Neuron (in vitro differentiated cells): Measurements from ENCODE around the gene RPP25L.

ENCODE experiments used
- H2AFZ ChIP-seq: one replicate; pipeline ENCODE4 v1.6.1; 2013; ENCODE audit warnings: low read depth, mild to moderate bottlenecking, inconsistent platforms, low read length, moderate library complexity
- H3K27me3 ChIP-seq: one replicate; pipeline ENCODE4 v1.6.1; 2013; ENCODE audit warnings: low read length; ENCODE audit not compliant: insufficient read depth
- H3K36me3 ChIP-seq: one replicate; pipeline ENCODE4 v1.6.1; 2013; ENCODE audit warnings: low read length; ENCODE audit not compliant: insufficient read depth
- H3K4me1 ChIP-seq: one replicate; pipeline ENCODE4 v1.6.1; 2013; ENCODE audit warnings: low read length; ENCODE audit not compliant: insufficient read depth
- H3K4me3 ChIP-seq: 2 replicates; pipeline ENCODE4 v1.5.1; 2013; ENCODE audit warnings: mild to moderate bottlenecking, low read length, moderate library complexity
- H3K9me3 ChIP-seq: one replicate; pipeline ENCODE4 v1.6.1; 2013; ENCODE audit warnings: low read length

RPP25L gene

DNA sequence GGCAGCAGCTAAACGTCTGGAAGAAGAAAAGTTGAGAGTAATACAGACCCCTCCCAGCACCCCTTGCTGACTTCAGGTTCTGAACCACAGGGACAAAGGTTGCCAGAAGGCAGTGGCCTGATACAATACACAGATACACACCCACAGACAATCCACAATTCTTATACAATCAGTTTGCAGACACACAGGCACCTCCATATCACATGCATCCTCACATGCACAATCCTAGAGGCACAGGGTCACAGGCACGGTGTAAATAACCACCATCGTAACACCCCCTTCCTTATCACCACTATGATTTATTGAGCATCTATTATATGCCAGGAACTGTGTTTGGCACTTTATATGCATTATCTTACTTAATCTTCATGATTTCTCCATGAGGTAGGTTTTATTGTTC, 30.6 kb downstream of the RPP25L start:
- peaks cover 84% of the 10 kb centered on the region for H3K4me1 ChIP-seq
- H3K27me3 ChIP-seq: no peaks in the 10 kb centered on the region
- H3K9me3 ChIP-seq: no peaks in the 10 kb centered on the region

DNA sequence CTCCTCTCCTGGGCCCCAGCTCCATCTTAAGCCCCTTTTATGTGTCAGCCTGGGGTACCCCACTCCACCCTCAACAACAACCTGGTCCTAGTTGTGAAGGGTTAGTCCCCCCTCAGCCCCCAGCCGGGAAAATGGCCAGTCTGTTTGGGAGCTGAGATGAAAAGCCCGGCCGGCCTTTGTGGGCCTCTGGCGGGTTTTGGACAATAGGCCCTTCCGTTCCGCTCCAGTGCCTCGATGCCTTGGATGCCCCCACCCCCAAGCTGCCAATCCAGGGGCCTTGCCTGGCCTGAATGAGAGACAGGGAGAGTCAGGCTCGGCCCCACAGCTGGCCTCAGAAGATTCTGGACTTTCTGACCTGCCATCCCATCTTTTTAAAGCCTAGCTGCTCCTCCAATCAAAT, 31.5 kb downstream of the RPP25L start:
- no peak overlapping the region for H2AFZ ChIP-seq
- H3K36me3 ChIP-seq: peaks cover 6% of the 10 kb centered on the region
- no peaks in the 10 kb centered on the region for H3K9me3 ChIP-seq
- H3K4me3 ChIP-seq: no peak overlapping the region
- no peaks in the 10 kb centered on the region for H3K27me3 ChIP-seq
- peaks cover 83% of the 10 kb centered on the region for H3K4me1 ChIP-seq

More for the DNA sequence above, 30.6 kb downstream of the RPP25L start:
- H2AFZ ChIP-seq: no peak overlapping the region
- H3K36me3 ChIP-seq: peaks cover 3% of the 10 kb centered on the region
- no peak overlapping the region for H3K4me3 ChIP-seq

DNA sequence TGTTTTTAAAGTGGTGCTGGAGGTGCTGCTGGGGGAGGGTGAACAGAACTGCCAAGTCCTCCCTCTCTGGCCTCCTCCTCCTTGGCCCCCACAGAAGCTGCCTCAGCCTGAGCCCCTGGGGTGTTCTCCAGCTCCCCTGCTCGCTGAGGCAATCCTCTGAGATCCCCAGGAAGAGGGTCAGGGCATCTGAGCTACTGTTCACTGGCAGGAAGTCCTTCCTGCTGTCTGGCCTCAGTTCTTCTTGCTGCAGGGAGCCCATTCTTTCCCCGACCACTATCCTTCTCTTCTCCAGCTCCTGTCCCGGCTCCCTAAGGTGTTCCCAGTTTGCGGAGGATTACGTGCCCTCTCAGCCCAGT, 32.1 kb downstream of the RPP25L start:
- Histone ChIP-seq H2AFZ (no peak overlapping the region), H3K27me3 (no peaks in the 10 kb centered on the region), H3K4me3 (peak overlapping the region; percentile 9), H3K4me1 (peaks cover 85% of the 10 kb centered on the region), H3K36me3 (peaks cover 7% of the 10 kb centered on the region), H3K9me3 (no peaks in the 10 kb centered on the region)

GRCh38 chr9:34579104-34579807, 32.6 kb downstream of the RPP25L start:
- Histone ChIP-seq H3K4me1 (peaks cover 85% of the 10 kb centered on the region), H3K9me3 (no peaks in the 10 kb centered on the region), H2AFZ (no peak overlapping the region), H3K4me3 (peak overlapping the region; percentile 41), H3K36me3 (peaks cover 12% of the 10 kb centered on the region), H3K27me3 (no peaks in the 10 kb centered on the region)

DNA sequence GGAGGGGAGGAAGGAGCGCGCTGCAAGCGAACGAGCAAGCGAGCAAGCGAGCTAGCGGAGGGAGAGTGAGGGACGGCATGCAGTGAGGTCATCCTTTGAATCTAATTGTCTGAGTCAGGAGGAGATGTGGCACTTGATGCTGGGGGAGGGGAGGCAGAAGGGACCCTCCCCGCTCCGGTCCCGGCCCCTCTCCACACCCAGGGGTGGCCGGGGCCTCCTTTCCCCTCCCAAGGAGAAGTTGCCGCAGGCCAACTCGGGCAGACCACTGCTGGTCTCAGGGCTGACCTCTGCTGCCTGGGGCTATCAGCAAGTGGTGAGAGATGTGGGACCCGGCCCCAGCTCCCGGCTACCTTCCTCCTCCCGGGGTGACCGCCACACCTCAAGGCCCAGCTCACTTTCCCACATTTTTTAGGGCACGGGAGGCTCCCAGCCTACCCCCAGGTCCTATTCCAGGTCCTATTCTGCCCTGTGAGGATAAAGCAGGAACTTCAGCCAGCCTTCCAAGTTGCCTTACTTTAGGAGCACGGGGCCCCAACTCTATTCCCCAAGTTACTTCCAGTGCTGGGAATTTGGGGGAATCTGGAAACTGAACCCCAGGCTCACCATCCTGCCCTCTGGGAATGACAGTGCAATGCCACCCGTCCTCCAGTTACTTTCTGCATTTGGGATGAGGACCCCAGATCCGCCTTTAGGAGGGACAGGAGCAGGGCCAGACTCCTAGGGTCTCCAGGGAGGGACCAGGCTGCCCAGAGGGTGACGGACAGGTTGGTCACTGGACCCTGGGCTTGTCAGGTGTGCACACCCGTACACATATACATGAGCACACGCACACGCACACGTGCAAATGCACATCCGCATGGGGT, 33.4 kb downstream of the RPP25L start:
- Histone ChIP-seq H3K4me1 (peaks cover 81% of the 10 kb centered on the region), H3K9me3 (no peaks in the 10 kb centered on the region), H3K36me3 (peaks cover 15% of the 10 kb centered on the region), H3K4me3 (peak overlapping the region; percentile 41), H2AFZ (no peak overlapping the region), H3K27me3 (no peaks in the 10 kb centered on the region)

- no peak overlapping the region for H2AFZ ChIP-seq
- peaks cover 20% of the 10 kb centered on the region for H3K36me3 ChIP-seq
- no peaks in the 10 kb centered on the region for H3K27me3 ChIP-seq
- H3K9me3 ChIP-seq: no peaks in the 10 kb centered on the region
- H3K4me1 ChIP-seq: peaks cover 74% of the 10 kb centered on the region
- H3K4me3 ChIP-seq: peak overlapping the region; percentile 41
These were observed 34.3 kb downstream of the RPP25L start for GRCh38 chr9:34577400-34578240.

DNA sequence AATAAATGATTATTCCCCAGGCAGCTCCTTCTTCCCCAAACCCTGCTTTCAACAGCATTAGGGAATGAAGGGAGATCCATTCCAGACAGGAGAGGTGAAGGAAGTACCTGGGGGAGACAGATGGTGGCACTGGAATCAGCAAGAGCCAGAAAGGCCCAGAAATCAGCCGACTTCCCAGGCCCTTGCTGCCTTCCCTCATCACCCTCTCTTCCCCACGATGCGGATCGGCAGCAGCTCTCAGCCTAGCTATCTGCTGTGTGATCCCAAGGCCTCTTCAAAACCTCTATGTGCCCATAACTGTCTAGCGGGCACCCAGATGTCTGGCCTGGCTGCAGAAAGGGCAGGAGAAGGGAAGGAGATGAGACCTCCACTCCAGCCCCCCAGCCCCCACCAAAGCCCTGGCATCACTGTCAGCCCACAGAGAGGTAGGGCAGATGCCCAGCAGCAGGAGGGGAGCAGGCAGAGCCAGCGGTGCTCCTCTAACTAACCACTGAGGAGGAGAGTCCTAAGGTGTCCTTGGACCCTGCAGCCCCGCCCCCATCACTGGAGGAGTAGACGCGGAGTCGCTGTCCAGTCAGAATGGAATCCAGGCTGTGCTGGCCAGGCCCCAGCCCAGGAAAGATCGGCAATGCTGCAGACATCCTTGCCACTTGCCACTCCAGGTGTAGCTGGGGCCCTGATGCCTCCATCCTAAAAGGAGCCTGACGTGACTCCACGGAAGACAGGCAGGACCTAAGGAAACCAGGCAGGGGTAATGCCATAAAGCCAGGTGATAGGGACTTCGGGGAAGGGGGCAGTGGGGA, 35.1 kb downstream of the RPP25L start:
- Histone ChIP-seq H3K36me3 (peaks cover 20% of the 10 kb centered on the region), H3K9me3 (no peaks in the 10 kb centered on the region), H3K4me3 (peak overlapping the region; percentile 26), H3K27me3 (no peaks in the 10 kb centered on the region), H3K4me1 (peaks cover 69% of the 10 kb centered on the region), H2AFZ (no peak overlapping the region)

GRCh38 chr9:34575862-34576596, 35.9 kb downstream of the RPP25L start:
- H3K4me1 ChIP-seq: peaks cover 63% of the 10 kb centered on the region
- H2AFZ ChIP-seq: no peak overlapping the region
- H3K36me3 ChIP-seq: peaks cover 20% of the 10 kb centered on the region
- no peak overlapping the region for H3K4me3 ChIP-seq
- no peaks in the 10 kb centered on the region for H3K9me3 ChIP-seq
- H3K27me3 ChIP-seq: no peaks in the 10 kb centered on the region

DNA sequence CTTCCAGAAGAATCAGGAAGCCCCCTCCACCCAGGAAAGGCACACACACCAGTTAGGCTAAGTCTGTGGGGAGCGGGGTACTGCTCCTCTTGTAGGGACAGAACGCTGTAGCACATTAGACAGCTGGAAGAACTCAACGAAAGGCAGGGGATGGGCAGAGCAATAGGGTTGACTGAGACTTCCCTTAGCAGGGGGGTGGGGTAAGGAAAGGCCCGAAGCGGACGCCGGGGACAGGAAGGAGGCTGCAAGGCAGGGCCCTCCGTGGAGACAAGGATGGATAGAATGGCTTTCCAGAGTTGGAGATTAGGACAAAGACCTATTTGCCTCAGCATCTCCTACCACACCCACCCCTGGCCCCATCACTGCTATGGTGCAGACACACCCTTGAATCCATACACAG, 36.7 kb downstream of the RPP25L start:
- Histone ChIP-seq H3K27me3 (no peaks in the 10 kb centered on the region), H3K4me3 (no peak overlapping the region), H3K36me3 (peaks cover 20% of the 10 kb centered on the region), H3K9me3 (no peaks in the 10 kb centered on the region), H3K4me1 (peaks cover 55% of the 10 kb centered on the region), H2AFZ (no peak overlapping the region)

DNA sequence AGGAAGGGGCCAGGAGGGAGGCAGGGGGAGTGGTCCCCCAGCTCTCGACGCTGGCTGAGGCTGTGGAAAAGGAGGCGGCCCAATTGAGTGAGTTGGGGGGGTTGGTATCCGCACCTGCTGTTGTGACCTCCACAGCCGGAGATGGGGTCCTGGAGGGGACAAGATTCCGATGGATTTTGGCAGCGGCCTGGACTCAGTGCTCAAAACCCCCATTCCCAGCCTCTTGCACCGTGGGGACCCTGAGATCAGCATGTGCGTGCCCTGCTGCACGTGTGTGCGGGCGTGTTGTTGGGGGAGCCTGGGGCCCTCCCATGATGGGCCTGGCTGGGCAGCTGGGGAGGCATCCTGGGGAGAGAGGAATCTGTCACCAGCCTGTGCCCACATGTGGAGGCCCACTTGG, 37.3 kb downstream of the RPP25L start:
- Histone ChIP-seq H3K27me3 (no peaks in the 10 kb centered on the region), H2AFZ (no peak overlapping the region), H3K9me3 (no peaks in the 10 kb centered on the region), H3K4me1 (peaks cover 53% of the 10 kb centered on the region), H3K36me3 (peaks cover 23% of the 10 kb centered on the region), H3K4me3 (no peak overlapping the region)

DNA sequence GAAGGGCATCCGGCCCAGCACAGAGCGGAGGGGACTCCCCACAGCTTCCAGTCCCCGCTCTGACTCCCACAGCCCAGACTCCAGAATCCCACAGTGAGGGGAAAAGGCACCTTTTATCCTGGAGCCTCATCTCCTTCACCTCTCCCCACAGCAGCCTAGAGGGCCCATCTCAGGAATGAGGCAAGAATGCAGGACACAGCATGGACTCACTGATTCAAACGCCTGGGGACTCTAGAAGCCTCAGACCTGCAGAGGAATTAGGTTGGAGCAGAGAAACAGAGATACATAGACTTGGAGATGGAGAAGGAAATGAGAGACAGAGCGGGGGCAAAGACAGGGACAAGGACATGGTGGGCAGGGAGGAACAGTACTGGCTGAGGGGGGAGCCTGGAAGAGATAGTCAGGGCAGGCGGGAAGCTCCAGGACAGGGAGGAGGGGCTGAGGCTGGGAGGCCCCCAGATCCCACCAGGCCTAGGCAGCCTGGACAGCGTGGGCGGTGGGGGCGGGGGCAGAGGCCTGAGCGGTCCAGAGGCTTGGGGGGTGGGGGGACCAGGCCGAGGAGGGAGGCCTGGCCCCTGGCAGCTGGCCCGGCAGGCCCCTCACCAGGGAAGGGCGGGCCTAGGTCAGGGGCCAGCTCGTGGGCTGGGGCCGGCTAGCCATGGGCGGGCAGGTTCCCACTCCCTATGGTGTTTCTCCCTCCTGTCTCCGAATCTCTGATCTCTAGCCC, 38.1 kb downstream of the RPP25L start:
- Histone ChIP-seq H3K36me3 (peaks cover 23% of the 10 kb centered on the region), H3K27me3 (no peaks in the 10 kb centered on the region), H2AFZ (no peak overlapping the region), H3K4me1 (peaks cover 46% of the 10 kb centered on the region), H3K4me3 (no peak overlapping the region), H3K9me3 (no peaks in the 10 kb centered on the region)
